Caco-2 (cell line): ENCODE measurements around the gene RBM12. TPM values are rescaled to one million over a fixed set of nuclear protein-coding genes. Genes with fewer than 3 reads are reported as not detected.

Experiments used
- BruUV-seq: library from RNA; stranded (reverse); fragments of 400-500 nt; replicated peaks from 2 replicates; lab custom pipeline; 2021; lab: Mats Ljungman, UMichigan
- CTCF ChIA-PET: fragments of 300-600 bp; sonication (Branson Sonifier 250); formaldehyde crosslinking; loops from one replicate; lab custom pipeline; 2022; ENCODE audit warnings: antibody characterized with exemption; lab: Charles Lee
- POLR2A ChIA-PET: fragments of 300-600 bp; sonication (Branson Sonifier 250); formaldehyde crosslinking; loops from one replicate; lab custom pipeline; 2022; ENCODE audit warnings: antibody characterized with exemption; lab: Charles Lee
- DNase-seq, 2 experiments: peaks; one replicate each; pipeline versions ENCODE4 v3.0.0 to v3.0.0-alpha.2; 2020 to 2022
- H3K27me3 ChIP-seq: replicated peaks from 2 replicates; pipeline ENCODE4 v1.6.0; 2011; ENCODE audit warnings: low read length; ENCODE audit not compliant: control insufficient read depth, insufficient read depth
- H3K36me3 ChIP-seq: 2 replicates; pipeline ENCODE4 v1.5.1; 2011; ENCODE audit warnings: low read length; ENCODE audit not compliant: control insufficient read depth, insufficient read depth
- H3K4me1 ChIP-seq: fragments of 250-450 bp; sonication (Bioruptor Pico); 2 replicates; pipeline ENCODE4 v1.5.1; 2020; ENCODE audit warnings: mild to moderate bottlenecking
- H3K4me3 ChIP-seq: 2 replicates; pipeline ENCODE4 v1.5.1; 2011; ENCODE audit warnings: low read depth, mild to moderate bottlenecking, control low read depth, low read length
- H3K9me3 ChIP-seq: fragments of 250-450 bp; sonication (Bioruptor Pico); 2 replicates; pipeline ENCODE4 v1.5.1; 2020; ENCODE audit warnings: mild to moderate bottlenecking, moderate library complexity
- H3K27ac Mint-ChIP-seq: one replicate; pipeline ENCODE4 v1.8.0; 2022; ENCODE audit warnings: mixed read lengths; ENCODE audit not compliant: unreplicated experiment
- H3K27me3 Mint-ChIP-seq: one replicate; pipeline ENCODE4 v1.8.0; 2022; ENCODE audit warnings: mixed read lengths; ENCODE audit not compliant: insufficient read depth, unreplicated experiment
- H3K36me3 Mint-ChIP-seq: one replicate; pipeline ENCODE4 v1.8.0; 2022; ENCODE audit warnings: mild to moderate bottlenecking, mixed read lengths; ENCODE audit not compliant: insufficient read depth, unreplicated experiment
- H3K4me1 Mint-ChIP-seq: one replicate; pipeline ENCODE4 v1.8.0; 2022; ENCODE audit warnings: low read depth, mixed read lengths; ENCODE audit not compliant: unreplicated experiment
- H3K4me3 Mint-ChIP-seq: one replicate; pipeline ENCODE4 v1.8.0; 2022; ENCODE audit warnings: mild to moderate bottlenecking, moderate library complexity, mixed read lengths; ENCODE audit not compliant: unreplicated experiment
- H3K9me3 Mint-ChIP-seq: one replicate; pipeline ENCODE4 v1.8.0; 2022; ENCODE audit warnings: mixed read lengths; ENCODE audit not compliant: unreplicated experiment
- intact Hi-C: fragments of 100-400 bp; cut with micrococcal nuclease; formaldehyde crosslinking; loops from one replicate; pipeline ENCODE4 v1.10.0; 2022; ENCODE audit not compliant: unreplicated experiment
- total RNA-seq: library from RNA; stranded (reverse); gene quantifications from 2 replicates; pipeline ENCODE4 v1.2.3, GENCODE V29; 2022
- TF ChIP-seq, protein P1 (sequence below), 2 experiments: fragments of 200-600 bp in 1 of 2; IDR thresholded peaks; 1 replicate in 1 of 2; 2 replicates in 1 of 2; pipeline versions ENCODE4 v1.5.1 to v1.8.0; 2011 to 2022; ENCODE audit warnings: antibody characterized with exemption in 1 of 2, control low read depth in 1 of 2, inconsistent platforms in 1 of 2, low read depth in 1 of 2, low read length in 1 of 2, mild to moderate bottlenecking in 1 of 2, moderate library complexity in 1 of 2; ENCODE audit not compliant: insufficient read depth in 1 of 2, severe bottlenecking in 1 of 2, unreplicated experiment in 1 of 2

RBM12 gene
- total RNA-seq, 1 experiment from 2014 or later, result 147 TPM

DNA sequence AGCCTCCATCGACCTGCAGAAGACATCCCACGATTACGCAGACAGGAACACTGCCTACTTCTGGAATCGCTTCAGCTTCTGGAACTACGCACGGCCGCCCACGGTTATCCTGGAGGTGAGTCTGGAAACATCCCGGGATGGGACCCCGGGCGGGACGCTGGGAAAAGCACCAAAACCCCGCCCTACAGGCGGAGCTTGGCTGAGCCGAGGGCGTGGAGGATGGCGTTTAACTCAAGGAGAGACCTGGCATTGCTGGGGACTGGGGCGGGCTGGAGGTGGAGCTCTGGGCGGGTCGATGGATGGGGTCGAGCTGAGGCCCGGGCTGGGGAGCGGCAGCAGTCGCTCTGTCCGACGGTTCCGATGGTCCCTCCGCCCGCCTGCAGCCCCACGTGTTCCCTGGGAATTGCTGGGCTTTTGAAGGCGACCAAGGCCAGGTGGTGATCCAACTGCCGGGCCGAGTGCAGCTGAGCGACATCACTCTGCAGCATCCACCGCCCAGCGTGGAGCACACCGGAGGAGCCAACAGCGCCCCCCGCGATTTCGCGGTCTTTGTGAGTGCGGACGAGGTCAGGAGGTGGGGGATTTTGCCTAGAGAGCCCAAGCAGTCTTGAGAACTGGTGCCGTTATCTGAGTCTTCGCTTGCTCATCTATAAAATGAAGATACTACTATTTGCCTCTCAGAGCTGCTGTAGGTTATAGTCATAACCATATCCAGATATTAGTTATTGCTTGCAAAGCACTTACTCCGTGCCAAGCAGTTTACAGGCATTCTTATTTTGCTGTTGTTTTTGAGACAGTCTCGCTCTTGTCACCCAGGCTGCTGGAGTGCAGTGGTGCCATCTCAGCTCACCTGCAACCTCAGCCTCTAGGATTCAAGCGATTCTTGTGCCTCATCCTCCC is 45.3 kb downstream of the RBM12 start:
- TF ChIP-seq, protein P1, sequence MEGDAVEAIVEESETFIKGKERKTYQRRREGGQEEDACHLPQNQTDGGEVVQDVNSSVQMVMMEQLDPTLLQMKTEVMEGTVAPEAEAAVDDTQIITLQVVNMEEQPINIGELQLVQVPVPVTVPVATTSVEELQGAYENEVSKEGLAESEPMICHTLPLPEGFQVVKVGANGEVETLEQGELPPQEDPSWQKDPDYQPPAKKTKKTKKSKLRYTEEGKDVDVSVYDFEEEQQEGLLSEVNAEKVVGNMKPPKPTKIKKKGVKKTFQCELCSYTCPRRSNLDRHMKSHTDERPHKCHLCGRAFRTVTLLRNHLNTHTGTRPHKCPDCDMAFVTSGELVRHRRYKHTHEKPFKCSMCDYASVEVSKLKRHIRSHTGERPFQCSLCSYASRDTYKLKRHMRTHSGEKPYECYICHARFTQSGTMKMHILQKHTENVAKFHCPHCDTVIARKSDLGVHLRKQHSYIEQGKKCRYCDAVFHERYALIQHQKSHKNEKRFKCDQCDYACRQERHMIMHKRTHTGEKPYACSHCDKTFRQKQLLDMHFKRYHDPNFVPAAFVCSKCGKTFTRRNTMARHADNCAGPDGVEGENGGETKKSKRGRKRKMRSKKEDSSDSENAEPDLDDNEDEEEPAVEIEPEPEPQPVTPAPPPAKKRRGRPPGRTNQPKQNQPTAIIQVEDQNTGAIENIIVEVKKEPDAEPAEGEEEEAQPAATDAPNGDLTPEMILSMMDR (IDR thresholded peaks at IDR 0.05; ENCODE audit: insufficient read depth in 1 of 2, low read depth in 1 of 2, low read length in 1 of 2, severe bottlenecking in 1 of 2, unreplicated experiment in 1 of 2), result peak; percentile 94 to 99
- POLR2A ChIA-PET, result interaction anchor here (0.7 to 1.8 kb wide), 11 partner anchors 11 to 335 kb away, joined by 3 to 15 read pairs (median 5); partner anchors contain the start of genes CEP250, CPNE1, ERGIC3 and NFS1
- Histone ChIP-seq H3K4me1 (peaks cover 5% of the 10 kb centered on the region; the same call in 1 of the 2 replicates), H3K36me3 (no peaks in the 10 kb centered on the region), H3K4me3 (peak overlapping the region; percentile 66), H3K9me3 (no peaks in the 10 kb centered on the region), H3K27me3 (no peaks in the 10 kb centered on the region)
- Mint-ChIP-seq H3K27ac (peak overlapping the region; percentile 73), H3K36me3 (peaks cover 91% of the 10 kb centered on the region), H3K4me1 (peaks cover 29% of the 10 kb centered on the region), H3K27me3 (no peaks in the 10 kb centered on the region), H3K4me3 (peak overlapping the region; percentile 98), H3K9me3 (no peaks in the 10 kb centered on the region)
- CTCF ChIA-PET, result interaction anchor here (0.5 to 5.4 kb wide), 43 partner anchors 8 to 1311 kb away, joined by 3 to 46 read pairs (median 5); partner anchors contain the start of genes CEP250, CPNE1, ERGIC3 and NFS1
- intact Hi-C loops, result loop anchor here (1.0 to 10.0 kb wide), 4 partner anchors 107 to 295 kb away; partner anchors contain the start of gene PHF20
- DNase-seq, result peak; percentile 98 to 99
- BruUV-seq, result no TSS peak

DNA sequence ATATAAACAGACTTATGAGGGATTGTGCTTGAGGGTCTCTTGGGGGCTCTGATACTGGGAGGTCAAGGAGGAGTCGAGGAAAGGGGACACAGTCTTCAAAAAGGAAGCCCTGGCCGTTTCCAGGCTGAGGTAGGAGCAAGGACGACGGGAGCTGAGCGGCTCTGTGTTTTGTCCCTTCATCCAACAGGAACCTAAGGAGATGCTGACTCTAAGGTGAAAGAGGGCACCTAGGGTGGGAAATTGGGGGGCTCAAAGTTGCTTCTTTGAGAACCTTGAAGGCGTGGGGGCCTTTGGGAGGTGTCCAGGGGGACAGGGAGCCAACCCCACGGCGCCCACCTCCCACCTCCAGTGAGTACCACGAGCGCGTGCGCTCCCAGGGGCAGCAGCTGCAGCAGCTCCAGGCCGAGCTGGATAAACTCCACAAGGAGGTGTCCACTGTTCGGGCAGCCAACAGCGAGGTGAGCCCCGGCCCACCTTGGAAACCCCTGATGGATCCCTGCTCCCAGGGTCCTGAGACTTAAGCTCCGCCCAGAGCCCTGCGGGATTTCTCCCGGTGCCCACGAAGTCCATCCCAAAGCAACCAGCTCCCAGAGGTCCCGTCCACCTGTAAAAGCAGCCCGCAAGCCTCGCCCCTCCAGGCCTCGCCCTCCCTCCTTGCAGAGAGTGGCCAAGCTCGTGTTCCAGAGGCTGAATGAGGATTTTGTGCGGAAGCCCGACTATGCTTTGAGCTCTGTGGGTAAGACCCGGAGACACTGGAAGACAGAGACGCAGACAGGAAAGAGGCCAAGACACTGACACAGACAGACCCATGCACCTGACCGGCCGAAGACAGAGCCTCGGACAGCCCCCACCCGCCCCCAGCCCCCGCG is 46.2 kb downstream of the RBM12 start:
- peak overlapping the region; percentile 100 for H3K27ac Mint-ChIP-seq

More for the DNA sequence above, 46.2 kb downstream of the RBM12 start:
- Histone ChIP-seq H3K36me3 (no peaks in the 10 kb centered on the region), H3K4me3 (peak overlapping the region; percentile 66), H3K4me1 (peaks cover 5% of the 10 kb centered on the region; the same call in 1 of the 2 replicates), H3K9me3 (no peaks in the 10 kb centered on the region), H3K27me3 (no peaks in the 10 kb centered on the region)
- ChIA-PET CTCF (interaction anchor here (0.6 to 5.4 kb wide), 41 partner anchors 8 to 336 kb away, joined by 3 to 46 read pairs (median 5); partner anchors contain the start of genes CEP250, CPNE1, ERGIC3 and NFS1), POLR2A (interaction anchor here (0.7 to 1.8 kb wide), 11 partner anchors 12 to 336 kb away, joined by 3 to 15 read pairs (median 5); partner anchors contain the start of genes CPNE1, ERGIC3, NFS1 and RBM12)
- TF ChIP-seq, protein P1 (IDR thresholded peaks at IDR 0.05; ENCODE audit: insufficient read depth in 1 of 2, low read depth in 1 of 2, low read length in 1 of 2, severe bottlenecking in 1 of 2, unreplicated experiment in 1 of 2), result no peak
- no peaks in the 10 kb centered on the region for H3K9me3 Mint-ChIP-seq
- DNase-seq, result peak in 1 of 2 experiments; percentile 67
- intact Hi-C loops, result loop anchor here (1.0 to 10.0 kb wide), 4 partner anchors 106 to 294 kb away; partner anchors contain the start of gene PHF20
- H3K4me3 Mint-ChIP-seq, result peak overlapping the region; percentile 98
- H3K4me1 Mint-ChIP-seq, result peaks cover 29% of the 10 kb centered on the region
- H3K36me3 Mint-ChIP-seq, result peaks cover 91% of the 10 kb centered on the region
- no peaks in the 10 kb centered on the region for H3K27me3 Mint-ChIP-seq
- no TSS peak for BruUV-seq
